CD14-positive monocyte (primary cell): ENCODE measurements around the gene KIRREL3. TPM values are rescaled to one million over a fixed set of nuclear protein-coding genes. Genes with fewer than 3 reads are reported as not detected.

Experiments
- DNase-seq, 3 donors: peaks; one replicate each; pipeline ENCODE4 v3.0.0-alpha.2; 2011 to 2022
- H2AFZ ChIP-seq: 2 replicates; pipeline ENCODE4 v1.6.0; 2012; ENCODE audit warnings: mild to moderate bottlenecking, low read depth, low read length, inconsistent platforms; ENCODE audit not compliant: insufficient read depth, poor library complexity, severe bottlenecking
- H3K27ac ChIP-seq, 2 donors: 1 replicate in 1 of 2; 2 replicates in 1 of 2; pipeline ENCODE4 v1.5.1; 2012 to 2013; ENCODE audit warnings: low read length in 2 of 2, control low read depth in 1 of 2, inconsistent platforms in 1 of 2, low read depth in 1 of 2, mild to moderate bottlenecking in 1 of 2
- H3K27me3 ChIP-seq, 2 donors: one replicate each; pipeline versions ENCODE4 v1.6.0 to v1.6.1; 2011 to 2013; ENCODE audit warnings: low read length in 2 of 2; ENCODE audit not compliant: control insufficient read depth in 2 of 2, insufficient read depth in 2 of 2
- H3K36me3 ChIP-seq, 2 donors: replicated peaks in 1 of 2; 1 replicate in 1 of 2; 2 replicates in 1 of 2; pipeline versions ENCODE4 v1.5.1 to v1.6.1; 2012 to 2013; ENCODE audit warnings: low read length in 2 of 2, control low read depth in 1 of 2, inconsistent platforms in 1 of 2, mild to moderate bottlenecking in 1 of 2; ENCODE audit not compliant: insufficient read depth in 2 of 2, control insufficient read depth in 1 of 2
- H3K4me1 ChIP-seq, 2 donors: 1 replicate in 1 of 2; 2 replicates in 1 of 2; pipeline versions ENCODE4 v1.5.1 to v1.6.1; 2012 to 2013; ENCODE audit warnings: low read length in 2 of 2, control low read depth in 1 of 2, inconsistent platforms in 1 of 2, mild to moderate bottlenecking in 1 of 2, moderate library complexity in 1 of 2; ENCODE audit not compliant: insufficient read depth in 2 of 2, control insufficient read depth in 1 of 2
- H3K4me2 ChIP-seq: replicated peaks from 2 replicates; pipeline ENCODE3; 2012; ENCODE audit warnings: low read length, moderate library complexity, mild to moderate bottlenecking; ENCODE audit not compliant: poor library complexity, severe bottlenecking; ENCODE audit errors: extremely low read depth
- H3K4me3 ChIP-seq, 3 experiments: fragments of 200-600 bp in 1 of 3; sonication (generic) in 1 of 3; replicated peaks in 1 of 3; 1 replicate in 2 of 3; 2 replicates in 1 of 3; pipeline ENCODE4 v1.5.1; 2011 to 2013; ENCODE audit warnings: low read length in 3 of 3, mild to moderate bottlenecking in 3 of 3, control low read depth in 2 of 3, low read depth in 2 of 3, inconsistent platforms in 1 of 3, moderate library complexity in 1 of 3
- H3K79me2 ChIP-seq: 2 replicates; pipeline ENCODE4 v1.6.0; 2012; ENCODE audit warnings: mild to moderate bottlenecking, control low read depth, inconsistent platforms, low read length, moderate library complexity; ENCODE audit not compliant: insufficient read depth
- H3K9ac ChIP-seq: 2 replicates; pipeline ENCODE4 v1.6.0; 2017; ENCODE audit warnings: low read length, mild to moderate bottlenecking; ENCODE audit not compliant: insufficient read depth, poor library complexity, severe bottlenecking
- H3K9me3 ChIP-seq, 2 donors: replicated peaks in 1 of 2; 1 replicate in 1 of 2; 2 replicates in 1 of 2; pipeline versions ENCODE4 v1.5.1 to v1.6.1; 2012 to 2013; ENCODE audit warnings: low read length in 2 of 2, control low read depth in 1 of 2; ENCODE audit not compliant: control insufficient read depth in 1 of 2, insufficient read depth in 1 of 2
- H4K20me1 ChIP-seq: 2 replicates; pipeline ENCODE4 v1.6.0; 2012; ENCODE audit warnings: mild to moderate bottlenecking, low read length, control low read depth, moderate library complexity; ENCODE audit not compliant: insufficient read depth
- H3K27ac Mint-ChIP-seq, 7 donors: one replicate each; pipeline ENCODE4 v1.8.0; 2020; ENCODE audit warnings: mild to moderate bottlenecking in 7 of 7, mixed read lengths in 7 of 7, moderate library complexity in 6 of 7, inconsistent platforms in 2 of 7
- H3K27me3 Mint-ChIP-seq, 3 donors: one replicate each; pipeline ENCODE4 v1.8.0; 2021 to 2022; ENCODE audit warnings: low read depth in 3 of 3, mild to moderate bottlenecking in 3 of 3, mixed read lengths in 3 of 3, moderate library complexity in 3 of 3, inconsistent platforms in 1 of 3
- H3K36me3 Mint-ChIP-seq, 2 donors: one replicate each; pipeline ENCODE4 v1.8.0; 2020; ENCODE audit warnings: mixed read lengths in 2 of 2, inconsistent platforms in 1 of 2, mild to moderate bottlenecking in 1 of 2
- H3K4me1 Mint-ChIP-seq: one replicate; pipeline ENCODE4 v1.8.0; 2020; ENCODE audit warnings: mild to moderate bottlenecking, mixed read lengths
- H3K4me3 Mint-ChIP-seq, 2 donors: one replicate each; pipeline ENCODE4 v1.8.0; 2020; ENCODE audit warnings: mild to moderate bottlenecking in 2 of 2, mixed read lengths in 2 of 2, moderate library complexity in 1 of 2
- H3K9me3 Mint-ChIP-seq, 7 donors: one replicate each; pipeline ENCODE4 v1.8.0; 2020 to 2022; ENCODE audit warnings: mixed read lengths in 7 of 7, mild to moderate bottlenecking in 6 of 7, moderate library complexity in 6 of 7, inconsistent platforms in 2 of 7
- WGBS: methylation state at CpG from one replicate; pipeline ENCODE4 v1.1.5; 2013; ENCODE audit warnings: missing lambda C conversion rate; ENCODE audit not compliant: insufficient coverage; 5-methylcytosine and 5-hydroxymethylcytosine counted together
- intact Hi-C, 2 donors: fragments of 100-400 bp; cut with micrococcal nuclease; formaldehyde crosslinking; loops; one replicate each; pipeline versions ENCODE4 v1.15.0 to v1.15.1; 2023
- polyA plus RNA-seq, 3 donors: library from polyadenylated mRNA; depleted of rRNA in 1 of 3; unstranded in 2 of 3; stranded (reverse) in 1 of 3; fragments of 300-500 nt in 2 of 3; fragments of >200 nt in 1 of 3; fragmentation: Illumina TruSeq in 2 of 3; gene quantifications; 1 replicate in 2 of 3; 2 replicates in 1 of 3; pipeline ENCODE4 v1.2.3, GENCODE V29; 2012 to 2021
- TF ChIP-seq, protein P1 (sequence below): fragments of 200-600 bp; IDR thresholded peaks from one replicate; pipeline ENCODE4 v1.8.0; 2022; ENCODE audit warnings: antibody characterized with exemption, mild to moderate bottlenecking

KIRREL3 gene
- polyA plus RNA-seq, 3 donors, result not detected

DNA sequence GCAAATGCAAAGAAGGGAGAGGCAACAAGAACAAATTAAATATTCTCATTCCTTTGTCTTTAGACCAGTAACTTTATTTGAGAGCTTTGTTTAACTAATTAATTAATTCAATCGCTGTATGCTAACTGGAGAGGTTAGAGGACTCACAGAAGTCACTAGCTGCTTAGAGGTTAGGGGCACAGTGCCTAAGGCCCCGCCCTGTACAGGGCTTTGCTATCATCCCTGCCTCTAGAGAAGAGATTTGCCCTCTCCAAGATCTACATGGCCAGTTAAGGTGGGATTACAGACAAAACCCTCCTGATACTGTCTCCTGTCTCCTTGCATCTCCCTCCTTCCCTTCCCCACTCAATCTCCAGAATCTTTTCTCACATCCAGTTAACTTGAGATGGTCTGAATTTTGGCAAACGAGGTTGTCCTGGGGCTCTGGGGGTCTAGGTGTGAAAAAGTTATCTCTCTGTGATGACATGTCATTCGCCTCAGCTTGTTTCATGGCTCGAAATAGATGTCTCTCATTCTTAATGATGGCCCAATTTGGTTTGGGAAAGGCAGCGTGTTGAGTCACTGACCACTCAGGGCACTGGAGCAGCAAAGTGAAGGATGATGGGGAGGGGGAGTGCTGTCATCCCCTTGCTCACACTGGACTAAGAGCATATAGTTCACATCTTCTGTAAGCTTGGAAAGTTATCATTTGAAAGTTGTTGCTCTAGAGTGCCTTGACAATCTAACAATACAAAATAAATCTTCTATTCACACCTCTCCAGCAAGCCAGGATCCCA, 190.9 kb downstream of the KIRREL3 start:
- H3K27ac Mint-ChIP-seq, result no peak overlapping the region
- Histone ChIP-seq H3K9ac (no peak overlapping the region), H3K9me3 (no peaks in the 10 kb centered on the region), H3K4me3 (no peak overlapping the region), H3K79me2 (no peaks in the 10 kb centered on the region), H3K4me2 (no peak overlapping the region), H3K27ac (no peak overlapping the region), H3K36me3 (no peaks in the 10 kb centered on the region), H2AFZ (no peak overlapping the region), H3K27me3 (no peaks in the 10 kb centered on the region), H3K4me1 (no peaks in the 10 kb centered on the region), H4K20me1 (no peaks in the 10 kb centered on the region)
- H3K27me3 Mint-ChIP-seq, result peaks cover 0 to 4% (median 0%) of the 10 kb centered on the region in 3 donors
- H3K4me1 Mint-ChIP-seq, result no peaks in the 10 kb centered on the region
- TF ChIP-seq, protein P1, sequence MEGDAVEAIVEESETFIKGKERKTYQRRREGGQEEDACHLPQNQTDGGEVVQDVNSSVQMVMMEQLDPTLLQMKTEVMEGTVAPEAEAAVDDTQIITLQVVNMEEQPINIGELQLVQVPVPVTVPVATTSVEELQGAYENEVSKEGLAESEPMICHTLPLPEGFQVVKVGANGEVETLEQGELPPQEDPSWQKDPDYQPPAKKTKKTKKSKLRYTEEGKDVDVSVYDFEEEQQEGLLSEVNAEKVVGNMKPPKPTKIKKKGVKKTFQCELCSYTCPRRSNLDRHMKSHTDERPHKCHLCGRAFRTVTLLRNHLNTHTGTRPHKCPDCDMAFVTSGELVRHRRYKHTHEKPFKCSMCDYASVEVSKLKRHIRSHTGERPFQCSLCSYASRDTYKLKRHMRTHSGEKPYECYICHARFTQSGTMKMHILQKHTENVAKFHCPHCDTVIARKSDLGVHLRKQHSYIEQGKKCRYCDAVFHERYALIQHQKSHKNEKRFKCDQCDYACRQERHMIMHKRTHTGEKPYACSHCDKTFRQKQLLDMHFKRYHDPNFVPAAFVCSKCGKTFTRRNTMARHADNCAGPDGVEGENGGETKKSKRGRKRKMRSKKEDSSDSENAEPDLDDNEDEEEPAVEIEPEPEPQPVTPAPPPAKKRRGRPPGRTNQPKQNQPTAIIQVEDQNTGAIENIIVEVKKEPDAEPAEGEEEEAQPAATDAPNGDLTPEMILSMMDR, result no peak
- 72% methylated on average over 3 of the region's 6 CpGs for WGBS
- H3K9me3 Mint-ChIP-seq, result peaks cover 0 to 6% (median 0%) of the 10 kb centered on the region in 7 donors
- H3K36me3 Mint-ChIP-seq, result no peaks in the 10 kb centered on the region
- no peak for DNase-seq
- intact Hi-C loops, result no loop called here
- no peak overlapping the region for H3K4me3 Mint-ChIP-seq

DNA sequence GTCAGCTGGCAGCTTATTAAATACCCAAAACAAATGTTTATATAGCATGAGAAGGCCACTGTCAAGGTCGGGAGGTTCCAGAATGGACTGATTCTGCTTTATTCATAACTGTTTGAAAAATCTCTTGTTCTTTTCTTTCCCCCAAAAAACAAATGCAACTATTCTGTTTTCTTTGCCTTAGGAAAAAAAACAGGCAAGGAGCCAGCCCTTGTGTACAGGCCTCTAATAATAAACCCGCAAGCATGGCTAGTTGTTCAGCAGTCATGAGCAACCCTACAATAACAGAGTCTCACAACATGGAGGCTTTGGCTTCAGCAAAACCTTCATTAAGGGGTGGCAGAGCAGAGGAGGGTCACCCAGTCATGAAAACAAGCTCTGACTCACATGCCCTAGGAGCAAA, 191.7 kb downstream of the KIRREL3 start:
- Histone ChIP-seq H3K27ac (no peak overlapping the region), H3K9ac (no peak overlapping the region), H4K20me1 (no peaks in the 10 kb centered on the region), H3K9me3 (no peaks in the 10 kb centered on the region), H3K4me2 (no peak overlapping the region), H3K79me2 (no peaks in the 10 kb centered on the region), H3K4me3 (no peak overlapping the region), H3K36me3 (no peaks in the 10 kb centered on the region), H2AFZ (no peak overlapping the region), H3K4me1 (no peaks in the 10 kb centered on the region), H3K27me3 (no peaks in the 10 kb centered on the region)
- peaks cover 0 to 4% (median 0%) of the 10 kb centered on the region in 3 donors for H3K27me3 Mint-ChIP-seq
- H3K36me3 Mint-ChIP-seq, result no peaks in the 10 kb centered on the region
- H3K4me3 Mint-ChIP-seq, result no peak overlapping the region
- peaks cover 0 to 6% (median 0%) of the 10 kb centered on the region in 7 donors for H3K9me3 Mint-ChIP-seq
- no CpG with 5 or more reads among the region's 2 CpGs for WGBS
- DNase-seq, result no peak
- no peaks in the 10 kb centered on the region for H3K4me1 Mint-ChIP-seq
- H3K27ac Mint-ChIP-seq, result no peak overlapping the region
- intact Hi-C loops, result no loop called here
- TF ChIP-seq, protein P1, result no peak
